Psoas muscle (tissue), 8 donors: ENCODE results near the gene SLC35E1. TPM values are rescaled to one million over a fixed set of nuclear protein-coding genes. Genes with fewer than 3 reads are reported as not detected.

Experiments
- ATAC-seq, 4 donors: fragments of 200-7000 bp; cut with Tn5 transposase; one replicate each; pipeline ENCODE4 v1.9.1; 2020; ENCODE audit warnings: moderate library complexity in 3 of 4, mild to moderate bottlenecking in 2 of 4
- DNase-seq, 2 donors: peaks; one replicate each; pipeline ENCODE4 v3.0.0-alpha.2; 2020
- H3K27ac ChIP-seq: fragments of 200-600 bp; one replicate; pipeline ENCODE4 v1.8.0; 2022
- H3K27me3 ChIP-seq, 3 donors: fragments of 200-600 bp in 1 of 3; one replicate each; pipeline versions ENCODE4 v1.6.1 to v1.8.0; 2013 to 2022; ENCODE audit warnings: low read length in 2 of 3, mild to moderate bottlenecking in 2 of 3, moderate library complexity in 1 of 3; ENCODE audit not compliant: insufficient read depth in 3 of 3
- H3K36me3 ChIP-seq, 2 donors: fragments of 200-600 bp in 1 of 2; one replicate each; pipeline versions ENCODE4 v1.6.1 to v1.8.0; 2013 to 2022; ENCODE audit warnings: low read depth in 1 of 2, mild to moderate bottlenecking in 1 of 2, moderate library complexity in 1 of 2; ENCODE audit not compliant: insufficient read depth in 1 of 2
- H3K4me1 ChIP-seq: fragments of 200-600 bp; one replicate; pipeline ENCODE4 v1.8.0; 2022
- H3K4me3 ChIP-seq: fragments of 200-600 bp; one replicate; pipeline ENCODE4 v1.8.0; 2022; ENCODE audit warnings: mild to moderate bottlenecking
- H3K9me3 ChIP-seq: fragments of 200-600 bp; one replicate; pipeline ENCODE4 v1.8.0; 2022
- CTCF ChIP-seq: fragments of 200-600 bp; IDR thresholded peaks from one replicate; pipeline ENCODE4 v1.8.0; 2022; ENCODE audit warnings: antibody characterized with exemption
- WGBS, 3 donors: extraction: QIAGEN DNeasy Blood & Tissue Kit; methylation state at CpG; one replicate each; pipeline versions ENCODE4 v1.1.6 to v1.1.7; 2013; 5-methylcytosine and 5-hydroxymethylcytosine counted together
- intact Hi-C, 2 donors: fragments of 100-400 bp; cut with DNase I; formaldehyde crosslinking; loops; one replicate each; pipeline versions ENCODE4 v1.11.0 to v1.14.2; 2022
- polyA plus RNA-seq, 3 donors: library from polyadenylated mRNA; stranded (reverse); fragments of 200-250 nt; gene quantifications; one replicate each; pipeline ENCODE4 v1.2.3, GENCODE V29; 2013
- total RNA-seq, 4 donors: library from RNA; stranded (reverse); fragmentation: NEBNext Ultra II Directional in 2 of 4; extraction: Animal tissue kit (Norgen Biotek cat#: 25700) in 2 of 4; gene quantifications; one replicate each; pipeline versions ENCODE4 v1.2.1 to v1.2.4, GENCODE V29; 2021 to 2023
- donor health status: healthy with polysubstance abuse.
- donor health status: DM: no; HTN: no; CAD: no; lungs with moderate emphysema.
- donor health status: Bipolar disorder and iron deficiency.
- donor health status: healthy.
- donor health status: DM: yes; HTN: yes; CAD: no.
- donor health status: DM: no; HTN: no; CAD: no.
- donor health status: DM: no; HTN: no; CAD: no.
- donor health status: DM: yes; HTN: yes; CAD: no.

SLC35E1 gene
- total and polyA plus RNA-seq, 7 donors = 17.1 to 42.1 (median 27.4) TPM

DNA sequence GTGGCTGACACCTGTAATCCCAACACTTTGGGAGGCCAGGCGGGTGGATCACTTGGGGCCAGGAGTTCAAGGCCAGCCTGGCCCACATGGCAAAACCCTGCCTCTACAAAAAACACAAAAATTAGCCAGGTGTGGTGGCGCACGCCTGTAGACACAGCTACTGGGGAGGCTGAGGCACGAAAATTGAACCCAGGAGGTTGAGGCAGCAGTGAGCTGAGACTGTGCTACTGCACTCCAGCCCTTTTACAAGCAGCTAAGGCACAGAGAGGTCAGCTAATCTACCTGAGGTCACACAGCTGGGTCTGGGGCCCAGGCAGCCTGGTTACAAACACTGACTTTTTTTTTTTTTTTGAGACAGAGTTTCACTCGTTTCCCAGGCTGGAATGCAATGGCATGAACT is 28.6 kb upstream of the SLC35E1 start:
- Histone ChIP-seq H3K4me1 (peaks cover 46% of the 10 kb centered on the region), H3K27ac (no peak overlapping the region), H3K36me3 (no peaks in the 10 kb centered on the region), H3K4me3 (no peak overlapping the region), H3K9me3 (no peaks in the 10 kb centered on the region), H3K27me3 (no peaks in the 10 kb centered on the region)
- DNase-seq = no peak
- intact Hi-C loops = no loop called here
- TF ChIP-seq CTCF = no peak
- ATAC-seq = no peak
- 95 to 96% (median 95%) methylated on average over 5 of the region's 5 CpGs for WGBS, 3 donors

GRCh38 chr19:16599655-16600346 is 27.6 kb upstream of the SLC35E1 start:
- H3K27ac ChIP-seq = no peak overlapping the region
- TF ChIP-seq CTCF = no peak
- H3K9me3 ChIP-seq = no peaks in the 10 kb centered on the region
- H3K4me1 ChIP-seq = peaks cover 44% of the 10 kb centered on the region
- H3K4me3 ChIP-seq = no peak overlapping the region
- ATAC-seq = no peak
- intact Hi-C loops = no loop called here
- DNase-seq = no peak
- no peaks in the 10 kb centered on the region for H3K36me3 ChIP-seq
- 83 to 91% (median 86%) methylated on average over 6 of the region's 6 CpGs for WGBS, 3 donors
- no peaks in the 10 kb centered on the region for H3K27me3 ChIP-seq

GRCh38 chr19:16598848-16599247 is 26.6 kb upstream of the SLC35E1 start:
- peak overlapping the region; percentile 30 for H3K27ac ChIP-seq
- no peak for TF ChIP-seq CTCF
- 41 to 44% (median 41%) methylated on average over 4 of the region's 4 CpGs for WGBS, 3 donors
- peaks cover 46% of the 10 kb centered on the region for H3K4me1 ChIP-seq
- ATAC-seq (peak in 3 of 4 donors; percentile 55 to 65 (median 58)), DNase-seq (no peak)
- no peaks in the 10 kb centered on the region for H3K9me3 ChIP-seq
- no peaks in the 10 kb centered on the region for H3K36me3 ChIP-seq
- H3K4me3 ChIP-seq = no peak overlapping the region
- intact Hi-C loops = no loop called here
- H3K27me3 ChIP-seq = no peaks in the 10 kb centered on the region

DNA sequence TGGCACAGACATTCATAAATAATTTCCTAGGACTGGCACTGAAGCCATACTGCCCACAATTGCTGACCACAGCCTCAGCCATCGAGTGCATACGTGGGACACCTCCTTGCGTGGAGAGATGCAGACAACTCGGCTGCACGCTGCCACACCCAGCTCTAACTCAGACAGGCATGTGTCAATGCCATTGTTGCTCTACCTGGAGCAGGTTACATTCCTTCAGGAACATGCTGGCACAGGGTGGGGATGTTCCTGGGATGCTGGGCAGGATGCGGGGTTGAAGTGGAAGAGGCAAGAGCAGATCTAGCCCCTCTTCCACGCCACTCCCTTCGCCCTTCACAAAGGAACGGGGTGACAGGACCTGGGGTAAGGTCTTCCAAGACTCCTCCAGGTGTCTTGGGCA is 24.2 kb upstream of the SLC35E1 start:
- TF ChIP-seq CTCF = no peak
- peaks cover 60% of the 10 kb centered on the region for H3K4me1 ChIP-seq
- H3K27me3 ChIP-seq = no peaks in the 10 kb centered on the region
- no peaks in the 10 kb centered on the region for H3K9me3 ChIP-seq
- intact Hi-C loops = no loop called here
- no peak overlapping the region for H3K4me3 ChIP-seq
- DNase-seq (no peak), ATAC-seq (no peak)
- WGBS, 3 donors = 93 to 96% (median 95%) methylated on average over 9 of the region's 9 CpGs
- H3K27ac ChIP-seq = no peak overlapping the region
- H3K36me3 ChIP-seq = no peaks in the 10 kb centered on the region

DNA sequence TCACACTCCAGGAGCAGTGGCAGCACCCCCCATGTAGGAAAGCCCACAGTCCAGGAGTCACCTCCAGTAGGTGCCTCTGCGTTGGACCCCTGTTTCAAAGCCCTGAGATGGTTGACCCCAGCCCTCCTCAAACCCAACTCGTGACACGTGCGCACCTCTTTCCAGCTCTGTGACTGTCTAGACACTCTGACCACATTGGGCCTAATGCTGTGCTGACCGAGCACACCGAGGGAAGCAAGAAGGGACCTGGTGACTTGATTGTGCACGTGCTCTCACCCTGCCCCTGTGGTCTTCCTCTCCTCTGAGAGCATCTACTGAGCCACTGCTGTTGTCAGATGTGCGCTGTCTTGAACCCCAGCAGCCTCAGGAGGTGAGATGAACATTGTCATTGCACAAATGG is 22.9 kb upstream of the SLC35E1 start:
- TF ChIP-seq CTCF = no peak
- H3K9me3 ChIP-seq = no peaks in the 10 kb centered on the region
- 84 to 93% (median 87%) methylated on average over 8 of the region's 8 CpGs for WGBS, 3 donors
- intact Hi-C loops = no loop called here
- DNase-seq (no peak), ATAC-seq (no peak)
- H3K36me3 ChIP-seq = no peaks in the 10 kb centered on the region
- H3K4me1 ChIP-seq = peaks cover 61% of the 10 kb centered on the region
- H3K4me3 ChIP-seq = no peak overlapping the region
- no peak overlapping the region for H3K27ac ChIP-seq
- no peaks in the 10 kb centered on the region for H3K27me3 ChIP-seq
